GM12878 (cell line): Measurements from ENCODE around the gene SMU1. TPM values are rescaled to one million over a fixed set of nuclear protein-coding genes. Genes with fewer than 3 reads are reported as not detected.

Experiments
- ATAC-seq: fragments of 200-7000 bp; cut with Tn5 transposase; 3 replicates; pipeline ENCODE4 v1.9.1; 2020; ENCODE audit warnings: mild to moderate bottlenecking, moderate library complexity
- BruUV-seq: library from RNA; stranded (reverse); fragments of 400-500 nt; replicated peaks from 2 replicates; lab custom pipeline; 2021; lab: Mats Ljungman, UMichigan
- CTCF ChIA-PET: fragments of 300-600 bp; sonication (Branson Sonifier 250); formaldehyde crosslinking; extraction: SDS; loops from one replicate; lab custom pipeline; 2021; ENCODE audit warnings: inconsistent platforms; lab: Yijun Ruan, JAX
- POLR2A ChIA-PET: fragments of 350-600 bp; formaldehyde crosslinking; extraction: SDS; loops from one replicate; lab custom pipeline; 2021; ENCODE audit warnings: inconsistent platforms; lab: Charles Lee
- RAD21 ChIA-PET: fragments of 300-600 bp; sonication (Branson Sonifier 250); formaldehyde crosslinking; loops from one replicate; lab custom pipeline; 2023; ENCODE audit warnings: antibody characterized with exemption; ENCODE audit not compliant: unreplicated experiment; lab: Charles Lee
- SMC1A ChIA-PET: fragments of 300-600 bp; sonication (Branson Sonifier 250); formaldehyde crosslinking; loops from one replicate; lab custom pipeline; 2023; ENCODE audit not compliant: unreplicated experiment, uncharacterized antibody; lab: Charles Lee
- DNase-seq: peaks from one replicate; pipeline ENCODE4 v3.0.0-alpha.2; 2011; ENCODE audit warnings: low read depth, low spot score
- FAIRE-seq: peaks from 3 replicates; lab custom pipeline; 2011; peaks lifted over from hg19 to GRCh38; lab: Jason Lieb, UNC
- H2AFZ ChIP-seq: 2 replicates; pipeline ENCODE4 v1.6.0; 2011; ENCODE audit warnings: low read depth, low read length, control low read depth; ENCODE audit not compliant: control insufficient read depth
- H3K27ac ChIP-seq: 2 replicates; pipeline ENCODE4 v1.5.1; 2011; ENCODE audit warnings: control low read depth; ENCODE audit not compliant: control insufficient read depth, insufficient read depth
- H3K27me3 ChIP-seq, 2 experiments: replicated peaks in 1 of 2; 2 replicates each; pipeline versions ENCODE4 v1.6.0 to v1.6.1; 2011; ENCODE audit warnings: low read length in 1 of 2; ENCODE audit not compliant: control insufficient read depth in 2 of 2, insufficient read depth in 2 of 2
- H3K36me3 ChIP-seq, 2 experiments: 2 replicates each; pipeline ENCODE4 v1.5.1; 2011; ENCODE audit warnings: low read length in 1 of 2; ENCODE audit not compliant: control insufficient read depth in 2 of 2, insufficient read depth in 2 of 2
- H3K4me1 ChIP-seq: 2 replicates; pipeline ENCODE4 v1.6.1; 2011; ENCODE audit warnings: mild to moderate bottlenecking, low read length, moderate library complexity, mixed read lengths; ENCODE audit not compliant: control insufficient read depth, insufficient read depth
- H3K4me2 ChIP-seq: 2 replicates; pipeline ENCODE4 v1.6.0; 2011; ENCODE audit warnings: control low read depth; ENCODE audit not compliant: control insufficient read depth, insufficient read depth
- H3K4me3 ChIP-seq: fragments of 200-600 bp; sonication (generic); 2 replicates; pipeline ENCODE4 v1.5.1; 2016
- H3K79me2 ChIP-seq: 2 replicates; pipeline ENCODE4 v1.6.0; 2011; ENCODE audit warnings: low read length; ENCODE audit not compliant: control insufficient read depth, insufficient read depth
- H3K9ac ChIP-seq: 2 replicates; pipeline ENCODE4 v1.8.0; 2011; ENCODE audit warnings: low read length, control low read depth, mixed read lengths; ENCODE audit not compliant: control insufficient read depth, insufficient read depth
- H3K9me3 ChIP-seq: replicated peaks from 3 replicates; pipeline ENCODE4 v1.5.1; 2011; ENCODE audit warnings: mild to moderate bottlenecking, low read length; ENCODE audit not compliant: control insufficient read depth, insufficient read depth
- H4K20me1 ChIP-seq: 2 replicates; pipeline ENCODE4 v1.6.0; 2011; ENCODE audit not compliant: control insufficient read depth, insufficient read depth
- BMI1 ChIP-seq: fragments of 450-650 bp; IDR thresholded peaks from 2 replicates; pipeline ENCODE4 v1.6.1; 2016; ENCODE audit warnings: mild to moderate bottlenecking, moderate library complexity, borderline replicate concordance
- CEBPZ ChIP-seq: fragments of 150-350 bp; IDR thresholded peaks from 2 replicates; pipeline ENCODE4 v1.6.1; 2016; ENCODE audit warnings: low read depth, low read length
- E2F8 ChIP-seq: fragments of 450-650 bp; IDR thresholded peaks from 2 replicates; pipeline ENCODE4 v1.6.1; 2018; ENCODE audit warnings: mild to moderate bottlenecking, low read depth, moderate library complexity; ENCODE audit not compliant: partially characterized antibody
- IRF5 ChIP-seq: fragments of 450-650 bp; IDR thresholded peaks from 2 replicates; pipeline ENCODE4 v1.6.1; 2017; ENCODE audit warnings: borderline replicate concordance
- NBN ChIP-seq: fragments of 450-650 bp; IDR thresholded peaks from 2 replicates; pipeline ENCODE4 v1.6.1; 2016
- NR2F1 ChIP-seq: fragments of 450-650 bp; conservative IDR thresholded peaks from 2 replicates; pipeline ENCODE4 v1.6.1; 2017; ENCODE audit warnings: mild to moderate bottlenecking
- POLR2AphosphoS2 ChIP-seq: IDR thresholded peaks from 2 replicates; pipeline ENCODE4 v1.6.1; 2011; ENCODE audit warnings: low read depth, mild to moderate bottlenecking, low read length, improper control_type of control experiment, moderate library complexity
- RELA ChIP-seq: fragments of 450-650 bp; IDR thresholded peaks from 2 replicates; pipeline ENCODE4 v1.8.0; 2014; ENCODE audit warnings: borderline replicate concordance; ENCODE audit not compliant: partially characterized antibody
- SREBF1 ChIP-seq: IDR thresholded peaks from 2 replicates; pipeline ENCODE4 v1.6.1; 2012; ENCODE audit warnings: mild to moderate bottlenecking, low read length
- TBL1XR1 ChIP-seq: IDR thresholded peaks from 2 replicates; pipeline ENCODE4 v1.6.1; 2012; ENCODE audit warnings: low read depth, low read length, improper control_type of control experiment
- TCF12 ChIP-seq: IDR thresholded peaks from 2 replicates; pipeline ENCODE4 v1.6.1; 2011; ENCODE audit warnings: low read depth, mild to moderate bottlenecking, low read length
- TCF3 ChIP-seq: IDR thresholded peaks from 2 replicates; pipeline ENCODE4 v1.6.1; 2012; ENCODE audit warnings: low read depth, mild to moderate bottlenecking, low read length, borderline replicate concordance; ENCODE audit not compliant: insufficient read depth
- YBX1 ChIP-seq: fragments of 450-650 bp; IDR thresholded peaks from 2 replicates; pipeline ENCODE4 v1.6.1; 2016; ENCODE audit warnings: antibody characterized with exemption
- ZBTB33 ChIP-seq: fragments of 450-650 bp; IDR thresholded peaks from 2 replicates; pipeline ENCODE4 v1.6.1; 2017; ENCODE audit warnings: mild to moderate bottlenecking
- ZNF217 ChIP-seq: fragments of 450-650 bp; IDR thresholded peaks from 2 replicates; pipeline ENCODE4 v1.6.1; 2017; ENCODE audit warnings: antibody characterized with exemption, mild to moderate bottlenecking
- ZNF622 ChIP-seq: fragments of 450-650 bp; IDR thresholded peaks from 2 replicates; pipeline ENCODE4 v1.6.1; 2017; ENCODE audit warnings: mild to moderate bottlenecking, inconsistent platforms
- WGBS: methylation state at CpG from one replicate; pipeline ENCODE4 v1.1.6; 2016; ENCODE audit warnings: low lambda C conversion rate; ENCODE audit not compliant: insufficient replicate concordance, insufficient coverage; ENCODE audit errors: missing lambda C conversion rate; 5-methylcytosine and 5-hydroxymethylcytosine counted together
- in situ Hi-C: fragments of 300-500 bp; cut with MboI; formaldehyde crosslinking; loops from 9 replicates; pipeline ENCODE4 v1.14.3; 2018; ENCODE audit warnings: mixed read lengths
- intact Hi-C: fragments of 100-400 bp; cut with micrococcal nuclease; formaldehyde crosslinking; loops from one replicate; pipeline ENCODE4 v1.14.2; 2022; ENCODE audit not compliant: unreplicated experiment
- polyA plus RNA-seq, 11 experiments: library from polyadenylated mRNA; depleted of rRNA in 4 of 11; unstranded in 6 of 11; stranded (reverse) in 5 of 11; fragments of >200 nt; fragmentation: Nextera tagmentation in 4 of 11; fragmentation: Illumina TruSeq in 1 of 11; extraction: Ambion mirVana in 4 of 11; extraction: Trizol in 1 of 11; gene quantifications; 1 replicate in 1 of 11; 2 replicates in 10 of 11; pipeline versions ENCODE4 v1.2.1 to v1.2.3, GENCODE V29; 2011 to 2016; ENCODE audit warnings: inconsistent platforms in 2 of 11, missing spikeins in 2 of 11, low read depth in 1 of 11
- total RNA-seq, 4 experiments: library from RNA; depleted of rRNA in 3 of 4; stranded (reverse); fragments of >200 nt in 3 of 4; fragmentation: Illumina TruSeq in 1 of 4; extraction: Trizol in 1 of 4; gene quantifications; 2 replicates each; pipeline versions ENCODE4 v1.2.1 to v1.2.3, GENCODE V29; 2013 to 2021

SMU1 gene
- total and polyA plus RNA-seq, 10 of the 15 experiments (the other 5 are each of a cell fraction or from before 2014, with no cell fraction given), result 18.5 to 34.6 (median 20.9) TPM

DNA sequence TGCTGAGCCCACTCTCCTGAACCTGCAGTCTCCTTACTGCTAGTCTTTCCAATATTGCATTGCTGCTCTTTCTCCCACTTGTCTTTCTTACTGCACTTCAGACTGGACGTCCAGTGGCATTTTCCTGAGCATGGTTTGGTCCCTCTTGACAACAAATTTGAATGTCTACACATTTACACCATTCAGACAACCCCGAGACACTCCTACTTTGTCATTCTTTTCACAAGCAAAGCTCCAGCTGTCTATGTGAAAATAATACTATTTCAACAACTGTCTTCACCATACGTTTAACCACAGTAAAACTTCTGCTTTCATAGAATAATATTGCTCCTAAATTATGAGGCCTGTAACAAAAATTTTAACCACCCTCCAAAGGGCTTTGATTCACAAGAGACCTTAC lies 64.6 kb downstream of the SMU1 start:
- DNase-seq (no peak), ATAC-seq (no peak), FAIRE-seq (no peak)
- CTCF ChIA-PET, result interaction anchor here (1.1 kb wide), 1 partner anchor 12 kb away, joined by 3 read pairs; no protein-coding TSS in a partner anchor
- H3K27ac ChIP-seq, result no peak overlapping the region
- no peak overlapping the region for H3K4me3 ChIP-seq
- no peak overlapping the region for H2AFZ ChIP-seq
- intact Hi-C loops, result no loop called here
- H3K36me3 ChIP-seq, result no peaks in the 10 kb centered on the region
- no peaks in the 10 kb centered on the region for H4K20me1 ChIP-seq
- no peaks in the 10 kb centered on the region for H3K79me2 ChIP-seq
- no peaks in the 10 kb centered on the region for H3K9me3 ChIP-seq
- 77% methylated on average over 3 of the region's 3 CpGs for WGBS
- RAD21 ChIA-PET, result no interaction called here
- no TSS peak for BruUV-seq
- SMC1A ChIA-PET, result interaction anchor here (1.4 to 1.9 kb wide), 2 partner anchors 11 to 16 kb away, joined by 4 to 5 read pairs; no protein-coding TSS in a partner anchor
- TF ChIP-seq TCF3 (no peak), TCF12 (no peak), ZBTB33 (no peak), E2F8 (no peak), IRF5 (no peak), NR2F1 (no peak), BMI1 (no peak), NBN (no peak), RELA (no peak), TBL1XR1 (no peak), CEBPZ (no peak), SREBF1 (no peak), POLR2AphosphoS2 (no peak), ZNF217 (no peak), ZNF622 (no peak), YBX1 (no peak)
- no peaks in the 10 kb centered on the region for H3K4me1 ChIP-seq
- POLR2A ChIA-PET, result interaction anchor here (1.3 to 1.5 kb wide), 2 partner anchors 11 to 14 kb away, joined by 4 to 5 read pairs; no protein-coding TSS in a partner anchor
- H3K4me2 ChIP-seq, result no peak overlapping the region
- H3K9ac ChIP-seq, result no peak overlapping the region
- in situ Hi-C loops, result no loop called here
- H3K27me3 ChIP-seq, result no peaks in the 10 kb centered on the region
